Limb (tissue), 2 donors: Measurements from ENCODE around the gene COMT.
A peak's percentile ranks its signal among the peaks of the same experiment; 100 is the strongest.

ENCODE experiments used
- DNase-seq, 2 donors: peaks; one replicate each; pipeline ENCODE4 v3.0.0-alpha.2; 2016; ENCODE audit errors: extremely low spot score in 2 of 2

Gene COMT

GRCh38 chr22:19968450-19968891 lies 26.9 kb downstream of the COMT start:
- DNase-seq: no peak

GRCh38 chr22:19969141-19969928 lies 27.8 kb downstream of the COMT start:
- DNase-seq: no peak

GRCh38 chr22:19970031-19970478 lies 28.5 kb downstream of the COMT start:
- no peak for DNase-seq

- peak; percentile 43 to 81 for DNase-seq
Measured at GRCh38 chr22:19970479-19971275, 29.1 kb downstream of the COMT start.

GRCh38 chr22:19971276-19972124 lies 29.9 kb downstream of the COMT start:
- DNase-seq: no peak

- no peak for DNase-seq
Measured at GRCh38 chr22:19972251-19972650, 30.7 kb downstream of the COMT start.

- no peak for DNase-seq
Measured at GRCh38 chr22:19972652-19973550, 31.3 kb downstream of the COMT start.

- no peak for DNase-seq
Measured at GRCh38 chr22:19973551-19974267, 32.1 kb downstream of the COMT start.

GRCh38 chr22:19974268-19974861 lies 32.8 kb downstream of the COMT start:
- peak; percentile 50 to 78 for DNase-seq

GRCh38 chr22:19974935-19975706 lies 33.5 kb downstream of the COMT start:
- DNase-seq: no peak

- DNase-seq: no peak
Measured at GRCh38 chr22:19975707-19976035, 34.1 kb downstream of the COMT start.

- DNase-seq: no peak
Measured at GRCh38 chr22:19976671-19977070, 35.1 kb downstream of the COMT start.

GRCh38 chr22:19977296-19978243 lies 36.0 kb downstream of the COMT start:
- no peak for DNase-seq

GRCh38 chr22:19978748-19979147 lies 37.2 kb downstream of the COMT start:
- DNase-seq: no peak

- no peak for DNase-seq
Measured at GRCh38 chr22:19979712-19980493, 38.3 kb downstream of the COMT start.

GRCh38 chr22:19980766-19981165 lies 39.2 kb downstream of the COMT start:
- DNase-seq: no peak
